HG03460 (cell line): ENCODE results near the gene BIRC3.
"Not testable (repeated sequence)": the region's sequence is repeated elsewhere in the genome, so short reads cannot be mapped to it uniquely, and the experiment has no call there.

Experiments used
- ATAC-seq: cut with Tn5 transposase; IDR thresholded peaks from one replicate; pipeline ENCODE4 v1.9.1; 2021; ENCODE audit not compliant: unreplicated experiment

Gene BIRC3

DNA sequence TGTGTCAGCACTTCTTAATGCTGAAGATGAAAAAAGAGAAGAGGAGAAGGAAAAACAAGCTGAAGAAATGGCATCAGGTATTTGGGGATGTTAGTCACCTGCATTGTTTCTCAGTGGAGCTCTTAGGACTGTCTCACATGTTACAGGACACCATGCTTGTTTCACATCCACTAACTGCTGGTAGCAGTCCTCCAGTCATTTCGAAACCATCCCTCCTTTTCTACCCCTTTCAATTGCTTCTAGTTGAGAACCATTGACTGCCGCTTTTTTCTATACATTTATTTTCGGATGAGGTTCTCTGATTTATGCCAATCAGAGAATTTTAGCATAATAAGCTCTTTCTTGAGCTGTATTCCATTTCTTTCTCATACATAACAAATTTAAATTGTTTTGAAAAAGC lies 51.2 kb downstream of the BIRC3 start:
- ATAC-seq: peak; percentile 100

DNA sequence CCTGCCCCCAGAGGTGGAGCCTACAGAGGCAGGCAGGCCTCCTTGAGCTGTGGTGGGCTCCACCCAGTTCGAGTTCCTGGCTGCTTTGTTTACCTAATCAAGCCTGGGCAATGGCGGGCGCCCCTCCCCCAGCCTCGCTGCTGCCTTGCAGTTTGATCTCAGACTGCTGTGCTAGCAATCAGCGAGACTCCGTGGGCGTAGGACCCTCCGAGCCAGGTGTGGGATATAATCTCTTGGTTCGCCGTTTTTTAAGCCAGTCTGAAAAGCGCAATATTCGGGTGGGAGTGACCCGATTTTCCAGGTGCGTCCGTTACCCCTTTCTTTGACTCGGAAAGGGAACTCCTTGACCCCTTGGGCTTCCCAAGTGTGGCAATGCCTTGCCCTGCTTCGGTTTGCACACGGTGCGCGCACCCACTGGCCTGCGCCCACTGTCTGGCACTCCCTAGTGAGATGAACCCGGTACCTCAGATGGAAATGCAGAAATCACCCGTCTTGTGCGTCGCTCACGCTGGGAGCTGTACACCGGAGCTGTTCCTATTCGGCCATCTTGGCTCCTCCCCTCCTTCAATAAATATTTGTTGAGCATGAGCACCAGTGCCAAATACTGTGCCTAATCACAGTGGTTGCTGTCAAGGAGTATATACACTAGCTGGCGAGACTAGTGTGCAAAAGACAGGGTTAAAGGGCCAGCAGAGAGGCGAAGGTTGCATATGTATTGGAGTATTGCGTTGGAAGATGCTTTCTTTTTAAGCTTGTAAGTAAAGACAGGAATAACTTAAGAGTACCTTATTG lies 57.5 kb downstream of the BIRC3 start:
- ATAC-seq: not testable (repeated sequence)

DNA sequence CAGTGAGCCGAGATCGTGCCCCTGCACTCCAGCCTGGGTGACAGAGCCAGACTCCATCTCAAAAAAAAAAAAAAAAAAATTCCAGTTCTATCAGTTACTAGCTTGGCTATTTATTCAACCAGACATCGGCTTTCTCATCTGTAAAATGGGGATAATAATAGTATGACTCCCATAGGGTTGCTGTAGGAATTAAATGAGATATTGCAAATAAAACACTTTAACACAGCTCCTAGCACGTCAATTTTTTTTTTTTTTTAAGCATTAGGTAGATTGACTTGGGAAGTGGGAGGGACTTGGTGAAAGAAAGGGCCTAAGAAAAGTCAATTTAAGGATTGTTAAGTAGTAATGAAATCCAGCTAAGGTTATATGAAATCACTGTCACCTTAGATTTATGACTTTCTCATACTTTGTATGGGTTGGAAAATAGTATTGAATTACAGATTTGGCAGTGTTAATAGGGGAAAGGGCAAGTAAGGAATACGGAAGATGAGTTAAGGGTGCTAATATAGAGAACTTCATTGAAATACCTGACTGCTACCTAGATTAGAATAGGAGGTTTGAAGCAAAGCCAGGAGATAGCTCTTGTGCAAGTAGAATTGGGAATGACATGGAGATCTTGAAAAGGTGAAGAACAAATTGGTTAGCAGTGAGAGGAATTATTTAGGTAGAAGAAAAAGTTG lies 58.6 kb downstream of the BIRC3 start:
- no peak for ATAC-seq

DNA sequence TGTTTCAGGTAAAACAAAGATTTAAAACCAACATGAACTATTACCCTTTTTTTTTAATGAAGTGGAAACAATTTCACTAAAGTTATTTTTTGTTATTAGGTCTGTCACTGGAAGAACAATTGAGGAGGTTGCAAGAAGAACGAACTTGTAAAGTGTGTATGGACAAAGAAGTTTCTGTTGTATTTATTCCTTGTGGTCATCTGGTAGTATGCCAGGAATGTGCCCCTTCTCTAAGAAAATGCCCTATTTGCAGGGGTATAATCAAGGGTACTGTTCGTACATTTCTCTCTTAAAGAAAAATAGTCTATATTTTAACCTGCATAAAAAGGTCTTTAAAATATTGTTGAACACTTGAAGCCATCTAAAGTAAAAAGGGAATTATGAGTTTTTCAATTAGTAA lies 60.6 kb downstream of the BIRC3 start:
- ATAC-seq: no peak

DNA sequence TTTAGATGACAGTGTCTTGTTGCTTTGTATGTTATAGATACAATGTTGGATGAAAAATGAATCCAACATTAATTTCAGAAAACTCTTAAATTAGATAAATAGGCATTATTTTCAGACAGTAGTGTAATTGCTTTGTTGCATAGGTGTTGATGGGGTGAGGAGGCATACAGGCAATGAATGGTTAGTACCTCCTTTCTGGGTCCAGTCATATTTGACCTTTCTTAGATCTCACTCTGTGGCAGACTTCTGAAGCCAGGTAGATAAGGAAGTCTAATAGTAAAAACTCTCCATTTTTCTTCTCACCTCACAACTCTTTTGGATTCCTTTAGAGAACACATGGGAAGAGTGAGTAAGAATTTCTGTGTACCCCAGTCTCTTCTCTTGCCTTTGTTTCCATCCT lies 61.5 kb downstream of the BIRC3 start:
- no peak for ATAC-seq

- ATAC-seq: no peak
Observed at GRCh38 chr11:102382384-102382783, 65.1 kb downstream of the BIRC3 start.

- no peak for ATAC-seq
Observed at GRCh38 chr11:102383839-102384238, 66.6 kb downstream of the BIRC3 start.

GRCh38 chr11:102384419-102385079 lies 67.3 kb downstream of the BIRC3 start:
- no peak for ATAC-seq

DNA sequence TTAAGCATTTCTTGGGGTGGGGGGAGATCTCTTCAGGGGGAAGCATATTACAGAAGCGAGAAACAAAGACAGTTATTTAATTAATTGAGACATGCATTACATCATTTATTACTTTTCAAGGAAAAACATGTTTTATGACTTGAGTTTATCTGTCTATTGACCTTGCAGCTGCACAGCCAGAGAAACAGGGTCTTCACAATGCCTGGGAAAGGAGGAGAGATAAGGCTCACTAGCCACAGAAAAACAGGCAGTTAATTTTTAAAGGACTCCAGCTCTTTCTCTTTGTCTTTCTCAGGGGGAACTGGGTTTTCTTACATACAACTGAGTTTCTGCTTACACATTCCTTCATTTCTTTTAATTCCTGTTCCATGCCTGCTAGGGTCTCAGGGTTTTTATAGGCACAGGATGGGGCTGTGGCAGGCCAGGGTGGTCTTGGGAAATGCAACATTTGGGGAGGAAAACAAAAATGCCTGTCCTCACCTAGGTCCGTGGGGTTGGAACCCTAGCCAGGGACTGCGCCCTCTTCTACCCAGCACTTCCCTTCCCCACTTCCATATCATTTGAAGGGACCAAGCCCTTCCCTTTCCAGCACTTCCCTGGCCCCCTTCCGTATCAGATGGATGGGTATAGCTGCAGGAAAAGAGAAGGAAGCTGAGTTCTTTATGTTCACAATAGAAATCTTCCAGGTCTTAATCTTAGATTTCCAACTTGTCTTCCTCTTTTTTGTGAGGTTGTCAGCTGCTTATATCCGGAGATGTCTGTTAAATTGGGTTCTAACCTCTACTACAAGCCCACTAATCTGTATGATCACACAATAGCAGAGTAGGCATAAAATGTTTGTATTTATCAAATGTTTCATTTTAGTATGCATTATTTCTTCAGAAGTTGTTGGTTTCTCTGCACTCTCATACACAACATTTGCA lies 68.1 kb downstream of the BIRC3 start:
- ATAC-seq: no peak

- no peak for ATAC-seq
Observed at GRCh38 chr11:102386136-102386734, 69.0 kb downstream of the BIRC3 start.

GRCh38 chr11:102387043-102387781 lies 69.9 kb downstream of the BIRC3 start:
- no peak for ATAC-seq
